GM21737 (cell line): ENCODE data around the gene ALPK3.

Experiments
- ATAC-seq: cut with Tn5 transposase; IDR thresholded peaks from one replicate; pipeline ENCODE4 v1.9.1; 2021; ENCODE audit warnings: mild to moderate bottlenecking, moderate library complexity; ENCODE audit not compliant: unreplicated experiment

Gene ALPK3

GRCh38 chr15:84798436-84798946 lies 18.7 kb upstream of the ALPK3 start:
- ATAC-seq, result no peak

GRCh38 chr15:84799511-84800187 lies 17.5 kb upstream of the ALPK3 start:
- no peak for ATAC-seq

- ATAC-seq, result no peak
Observed at GRCh38 chr15:84800365-84800806, 16.8 kb upstream of the ALPK3 start.

DNA sequence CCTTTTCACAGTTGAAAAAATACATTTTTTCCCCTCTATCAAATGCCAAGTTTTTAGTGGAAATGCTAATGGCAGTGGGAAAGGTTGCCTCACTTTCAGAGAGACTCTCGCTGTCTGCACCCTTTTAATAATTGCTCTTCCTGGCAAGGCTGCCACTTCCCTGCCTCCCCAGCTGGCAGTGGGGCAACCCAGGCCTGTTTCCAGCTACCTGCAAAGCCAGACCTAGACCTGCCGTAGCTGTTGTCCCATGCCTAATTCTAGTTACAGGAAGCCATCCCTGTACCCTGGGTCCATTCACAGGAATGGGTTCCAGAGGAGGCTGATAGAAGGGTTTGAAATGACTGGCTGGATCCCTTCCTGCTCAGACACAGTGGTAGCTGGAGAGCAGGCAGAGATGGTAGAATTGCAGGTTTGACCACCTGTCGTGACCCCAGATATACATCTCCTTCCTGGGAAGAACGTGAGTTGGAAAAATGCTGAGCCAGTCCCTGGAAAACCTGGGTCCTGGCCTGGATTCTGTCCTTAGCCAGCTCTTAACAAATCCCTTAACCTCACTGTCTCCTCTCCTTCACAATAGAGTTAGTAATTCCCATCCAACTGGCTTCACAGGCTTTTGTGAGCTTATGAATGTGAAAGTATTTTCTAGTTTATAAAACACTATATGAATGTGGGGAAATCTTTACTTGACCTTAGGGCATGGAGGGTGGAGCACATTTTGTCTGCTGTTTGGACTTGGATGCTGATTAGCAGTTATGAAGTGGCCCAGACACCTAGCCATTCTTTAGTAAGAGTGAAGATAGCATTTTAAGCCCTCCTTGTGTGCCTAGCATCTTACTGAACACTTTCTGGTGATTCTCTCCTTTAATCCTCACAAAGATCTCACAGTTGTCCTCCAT lies 12.9 kb upstream of the ALPK3 start:
- ATAC-seq, result no peak

DNA sequence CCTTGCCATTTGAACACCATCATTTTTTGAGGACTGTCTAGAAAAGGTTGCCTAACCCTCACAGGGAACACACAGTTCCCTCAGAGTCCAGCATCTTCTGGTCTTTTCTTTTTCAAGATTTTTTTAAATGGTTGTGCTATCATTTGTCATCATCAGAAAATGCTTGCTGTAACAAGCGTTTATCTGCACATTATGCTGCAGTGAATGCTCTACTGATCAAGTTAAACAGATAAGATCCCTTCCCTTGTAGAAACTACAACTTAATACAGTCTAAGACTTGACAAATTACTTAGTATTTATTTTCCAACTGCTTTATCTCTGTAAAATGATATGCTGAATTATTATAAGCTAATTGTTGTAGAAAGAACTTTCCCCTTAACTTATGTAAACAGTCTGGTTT lies 11.9 kb upstream of the ALPK3 start:
- ATAC-seq, result no peak

DNA sequence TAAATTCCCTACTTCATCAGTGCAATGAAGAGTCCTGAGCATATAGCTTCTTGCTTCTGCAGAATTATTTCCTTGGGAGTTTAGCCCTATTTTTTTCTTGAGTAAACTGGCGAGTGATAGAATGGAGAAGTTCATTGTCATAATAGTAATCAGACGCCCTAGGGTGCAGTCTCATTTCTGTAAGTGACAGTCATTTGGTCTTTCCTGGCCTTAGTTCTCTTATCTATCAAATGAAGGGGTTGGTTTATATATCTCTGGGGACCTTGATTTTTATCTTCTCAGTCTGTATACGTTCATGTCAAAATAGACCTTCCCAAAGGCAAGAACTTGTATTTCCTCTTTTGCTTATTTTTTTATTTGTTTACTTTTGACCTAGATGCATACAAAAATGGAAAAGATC lies 9.9 kb upstream of the ALPK3 start:
- no peak for ATAC-seq

- no peak for ATAC-seq
Observed at GRCh38 chr15:84810073-84810840, 6.9 kb upstream of the ALPK3 start.

DNA sequence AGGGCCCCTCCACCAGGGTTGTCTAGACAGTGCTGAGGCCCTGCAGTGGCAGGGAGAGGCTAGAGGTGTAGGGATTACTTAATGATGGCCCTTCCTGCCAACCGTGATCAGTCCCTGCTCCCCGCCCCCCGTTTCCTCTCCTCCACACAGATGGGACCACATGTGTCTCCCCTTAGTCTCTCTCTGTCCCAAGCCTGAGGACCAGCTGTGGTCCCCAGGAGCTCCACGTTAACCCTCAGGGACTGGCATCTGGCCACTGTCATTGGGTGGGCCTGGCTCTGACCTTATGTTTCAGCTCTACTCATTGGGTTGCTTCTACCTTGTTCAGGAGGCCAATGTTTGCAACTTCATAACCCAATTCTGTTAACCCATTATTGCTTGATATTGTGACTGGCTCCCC lies 6.0 kb upstream of the ALPK3 start:
- no peak for ATAC-seq

DNA sequence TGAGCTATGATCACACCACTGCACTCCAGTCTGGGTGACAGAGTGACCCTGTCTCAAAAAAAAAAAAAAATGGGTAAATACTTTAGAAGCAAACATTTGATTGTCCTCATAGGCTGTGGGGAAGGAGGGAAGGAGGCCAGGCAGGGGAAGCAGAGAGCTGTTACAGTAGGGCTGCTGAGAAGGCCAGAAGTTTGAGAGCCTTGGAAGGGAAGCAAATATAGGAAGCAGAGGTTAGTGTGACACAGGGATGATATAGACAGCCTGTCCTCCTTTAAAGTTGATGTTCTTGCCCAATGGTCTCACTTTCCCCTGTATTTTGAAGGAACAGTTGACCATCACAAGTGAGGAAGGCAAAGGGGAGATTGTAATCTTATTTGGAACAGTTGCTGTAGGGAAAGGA lies 5.3 kb upstream of the ALPK3 start:
- ATAC-seq, result no peak

DNA sequence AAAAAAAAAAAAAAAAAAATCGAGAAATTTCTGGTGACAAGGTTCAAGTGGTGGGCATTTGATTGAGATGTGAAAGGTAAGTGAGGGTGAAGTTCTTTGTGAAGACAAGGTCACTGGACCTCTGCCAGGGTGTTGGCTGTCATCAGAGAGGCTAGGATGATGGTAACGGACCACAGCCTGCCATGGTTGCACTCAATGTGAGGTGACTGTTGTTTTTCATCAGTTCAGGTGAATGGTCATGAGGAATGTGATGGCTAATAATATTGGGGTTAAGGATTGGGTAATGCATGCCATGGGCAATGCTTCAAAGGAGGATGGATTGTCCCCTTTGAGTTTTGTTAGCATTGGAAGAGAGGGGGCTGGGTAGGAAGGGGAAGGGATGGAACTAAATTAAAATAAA lies 4.3 kb upstream of the ALPK3 start:
- no peak for ATAC-seq

GRCh38 chr15:84813435-84813834 lies 3.7 kb upstream of the ALPK3 start:
- ATAC-seq, result no peak

DNA sequence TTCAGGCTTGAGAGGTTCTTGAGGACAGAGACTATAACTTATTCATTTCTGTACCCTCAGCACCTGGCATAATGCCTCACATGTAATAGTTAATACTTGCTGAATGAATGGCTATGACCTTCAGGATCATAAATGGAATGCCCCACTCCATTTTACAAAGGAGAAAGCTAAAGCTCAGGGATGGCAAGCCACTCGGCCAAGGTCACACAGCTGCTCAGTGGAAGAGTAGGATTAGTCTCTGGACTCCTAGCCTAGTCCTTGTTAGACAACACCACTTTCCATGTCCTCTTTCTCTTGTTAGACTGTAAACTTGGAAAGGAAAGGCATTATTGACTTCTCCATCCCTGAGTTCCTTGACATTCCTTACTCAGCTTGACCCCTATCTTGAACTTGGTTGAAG lies 3.2 kb upstream of the ALPK3 start:
- no peak for ATAC-seq

DNA sequence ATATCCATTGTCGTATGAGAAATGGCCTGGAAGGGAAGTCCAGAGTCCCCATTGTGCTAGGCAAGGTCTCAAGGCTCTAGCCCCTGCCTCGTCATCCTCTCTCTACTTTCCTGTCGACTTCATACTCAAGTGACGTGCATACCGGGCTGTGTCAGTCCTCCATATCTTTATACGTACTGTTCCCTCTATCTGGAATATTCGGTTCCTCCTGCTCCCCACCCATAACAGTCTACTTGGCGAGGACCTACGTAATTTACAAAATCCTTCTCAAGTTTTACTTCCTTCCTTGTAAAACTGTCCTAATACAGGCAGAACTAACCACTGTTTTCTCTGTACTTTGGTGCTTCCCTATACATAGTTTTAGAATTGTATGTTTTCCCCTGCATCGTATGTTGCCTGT lies 2.2 kb upstream of the ALPK3 start:
- no peak for ATAC-seq

- no peak for ATAC-seq
Observed at GRCh38 chr15:84817466-84818081, 418 bp downstream of the ALPK3 start.

DNA sequence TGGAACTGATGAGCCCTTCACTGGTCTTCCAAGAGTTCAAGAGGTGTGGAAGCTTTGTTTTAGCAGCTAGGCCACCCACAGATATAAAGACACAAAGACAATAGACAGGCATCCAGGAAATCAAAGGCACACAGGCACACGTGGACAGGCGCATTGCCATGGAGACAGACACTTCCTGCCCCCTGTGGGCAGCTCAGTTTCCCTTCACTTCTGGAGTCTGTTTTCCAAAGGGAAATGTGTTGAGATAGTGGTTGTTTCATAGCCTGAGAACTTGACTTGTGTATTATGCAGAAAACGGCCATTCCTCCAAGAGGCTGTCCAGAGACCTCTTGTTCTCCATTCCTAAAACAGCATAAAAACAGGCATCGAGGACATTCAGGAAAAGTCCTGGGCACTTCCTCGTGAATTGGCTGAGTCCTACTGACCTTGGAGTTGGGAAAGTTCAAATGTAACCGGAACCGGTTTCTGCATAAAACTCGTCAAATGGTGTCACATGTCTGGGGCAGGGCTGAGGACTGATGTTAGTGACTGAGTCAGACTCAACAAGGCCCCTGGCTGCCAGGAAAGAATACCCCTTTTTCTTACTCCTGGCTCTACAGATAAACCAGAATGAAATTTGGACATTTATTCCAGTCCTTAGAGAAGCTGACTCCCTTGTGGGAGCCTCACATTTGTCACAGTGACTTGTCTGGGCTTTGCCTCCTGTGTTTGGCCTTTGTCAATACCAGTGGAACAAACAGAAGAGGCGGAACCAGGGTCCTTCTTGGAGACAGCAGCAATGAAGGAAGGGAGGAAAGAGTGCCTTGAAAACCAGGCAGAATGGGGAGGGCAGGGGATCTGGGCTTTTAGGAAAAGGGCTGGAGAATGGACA lies 1.3 kb downstream of the ALPK3 start:
- no peak for ATAC-seq

DNA sequence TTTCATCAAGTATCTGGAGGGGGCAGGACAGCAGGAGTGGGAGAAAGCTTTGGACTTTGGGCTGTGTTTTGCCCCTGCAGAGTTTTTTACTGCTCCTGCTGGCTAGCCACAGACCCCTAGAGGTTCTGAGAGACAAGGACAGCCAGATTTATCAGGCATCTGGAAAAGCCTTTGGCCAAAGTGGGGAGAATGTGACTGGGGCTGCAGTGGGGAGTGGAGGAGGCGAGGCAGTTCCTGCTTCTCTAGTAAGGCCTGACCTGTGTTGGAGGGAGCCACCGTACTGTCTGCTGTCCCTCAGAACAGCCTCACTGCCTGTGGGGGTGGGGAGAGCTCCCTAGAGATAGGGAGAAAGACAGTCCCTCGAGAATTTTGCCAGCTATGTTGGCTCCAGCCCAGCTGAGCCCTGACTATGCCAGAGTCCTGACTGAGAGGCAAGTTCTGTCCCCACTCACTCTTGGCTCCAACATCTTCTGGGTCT lies 2.2 kb downstream of the ALPK3 start:
- no peak for ATAC-seq

DNA sequence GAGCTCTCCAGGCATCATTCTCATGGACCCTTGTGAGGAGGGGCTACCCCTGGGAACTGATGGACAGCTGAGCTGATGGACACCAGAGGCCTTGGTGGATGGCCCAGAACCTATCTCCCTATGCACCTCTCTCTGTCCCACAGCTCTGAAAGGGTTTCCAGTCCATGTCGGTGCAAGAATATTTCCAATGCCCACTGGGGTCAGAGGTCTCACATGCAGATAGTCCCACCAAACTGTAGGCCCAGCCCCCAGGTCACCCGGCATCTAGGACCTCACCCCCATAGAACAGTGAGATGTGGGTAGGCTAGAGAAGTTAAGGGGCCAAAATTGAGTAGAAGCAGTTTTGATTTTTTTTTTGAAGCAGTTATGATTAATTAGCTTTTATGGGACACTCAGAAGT lies 2.6 kb downstream of the ALPK3 start:
- no peak for ATAC-seq

- ATAC-seq, result no peak
Observed at GRCh38 chr15:84821501-84822021, 4.4 kb downstream of the ALPK3 start.

DNA sequence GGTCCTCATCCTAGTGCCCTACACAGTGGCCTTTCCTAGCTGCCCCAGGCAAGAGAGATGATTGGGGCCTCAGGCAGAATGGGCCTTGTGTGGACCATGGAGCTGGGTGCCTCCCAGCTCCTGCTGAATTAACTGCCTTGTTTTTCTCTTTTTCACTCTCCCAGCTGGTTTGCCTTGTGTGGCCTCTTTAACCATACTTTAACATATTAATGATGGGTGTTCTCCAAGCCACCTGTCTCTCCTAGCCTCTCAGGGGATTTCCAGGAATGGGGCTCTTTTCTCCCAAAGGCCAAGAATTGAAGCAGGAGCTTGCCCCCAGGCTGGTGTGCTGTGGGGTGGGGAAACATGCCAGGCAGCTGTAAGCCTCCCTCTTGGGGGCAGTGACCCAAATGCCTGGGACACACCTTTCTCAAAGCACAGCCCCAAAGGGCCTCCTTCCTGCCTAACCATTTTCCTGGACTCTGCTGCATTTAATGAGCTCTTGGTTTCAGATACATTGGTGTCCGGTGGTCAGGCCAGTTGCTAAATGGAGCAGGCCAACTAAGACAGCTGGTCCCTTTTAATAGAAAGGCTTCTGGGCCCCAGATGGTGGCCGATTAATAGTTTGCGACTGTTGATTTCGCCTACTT lies 5.6 kb downstream of the ALPK3 start:
- ATAC-seq, result no peak
